ENCODE data around the gene SRD5A1.
A peak's percentile ranks its signal among the peaks of the same experiment; 100 is the strongest.

SRD5A1 gene

GRCh38 chr5:6616632-6617031 is 16.6 kb upstream of the SRD5A1 start:
- H3K4me3 ChIP-seq (ENCODE audit: low read depth in 1 of 5, low read length in 5 of 5) = no peak overlapping the region
- H3K4me1 ChIP-seq (ENCODE audit: control insufficient read depth in 5 of 5, insufficient read depth in 5 of 5, low read length in 5 of 5) = peaks cover 0 to 2% (median 0%) of the 10 kb centered on the region in 5 donors
- H3K27me3 ChIP-seq (ENCODE audit: control insufficient read depth in 5 of 5, insufficient read depth in 4 of 5, low read length in 5 of 5) = no peaks in the 10 kb centered on the region
- no peak overlapping the region for H3K27ac ChIP-seq (ENCODE audit: low read depth, low read length)
- H3K9ac ChIP-seq (ENCODE audit: low read length in 5 of 5) = no peak overlapping the region
- H3K36me3 ChIP-seq (ENCODE audit: control insufficient read depth in 5 of 5, insufficient read depth in 5 of 5, low read length in 5 of 5) = peaks cover 46 to 93% (median 84%) of the 10 kb centered on the region in 5 donors
- no peaks in the 10 kb centered on the region for H3K9me3 ChIP-seq (ENCODE audit: control insufficient read depth in 5 of 5, low read length in 5 of 5)

DNA sequence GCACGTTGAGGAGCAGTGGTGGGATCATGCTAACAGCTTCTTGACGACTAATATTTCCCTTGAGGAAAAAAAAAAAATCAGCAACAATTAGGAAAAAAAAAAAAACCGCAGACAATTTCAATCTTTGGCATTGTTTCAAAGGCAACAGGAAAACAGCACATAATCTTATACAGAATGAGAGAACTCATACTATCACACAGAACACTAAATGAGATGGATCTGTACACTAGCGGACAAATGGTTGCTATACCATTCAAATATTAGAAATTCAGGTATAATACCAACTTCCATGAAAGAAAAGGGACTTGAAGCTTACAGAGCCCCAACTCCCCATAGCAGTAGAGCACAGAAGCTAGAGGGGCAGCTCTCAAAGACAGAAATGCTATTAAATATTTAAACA is 10.0 kb upstream of the SRD5A1 start:
- H3K36me3 ChIP-seq (ENCODE audit: control insufficient read depth in 5 of 5, insufficient read depth in 5 of 5, low read length in 5 of 5) = peaks cover 45 to 82% (median 71%) of the 10 kb centered on the region in 5 donors
- no peak overlapping the region for H3K9ac ChIP-seq (ENCODE audit: low read length in 5 of 5)
- peaks cover 0 to 4% (median 0%) of the 10 kb centered on the region in 5 donors for H3K9me3 ChIP-seq (ENCODE audit: control insufficient read depth in 5 of 5, low read length in 5 of 5)
- no peak overlapping the region for H3K27ac ChIP-seq (ENCODE audit: low read depth, low read length)
- no peaks in the 10 kb centered on the region for H3K4me1 ChIP-seq (ENCODE audit: control insufficient read depth in 5 of 5, insufficient read depth in 5 of 5, low read length in 5 of 5)
- H3K4me3 ChIP-seq (ENCODE audit: low read depth in 1 of 5, low read length in 5 of 5) = no peak overlapping the region
- no peaks in the 10 kb centered on the region for H3K27me3 ChIP-seq (ENCODE audit: control insufficient read depth in 5 of 5, insufficient read depth in 4 of 5, low read length in 5 of 5)

DNA sequence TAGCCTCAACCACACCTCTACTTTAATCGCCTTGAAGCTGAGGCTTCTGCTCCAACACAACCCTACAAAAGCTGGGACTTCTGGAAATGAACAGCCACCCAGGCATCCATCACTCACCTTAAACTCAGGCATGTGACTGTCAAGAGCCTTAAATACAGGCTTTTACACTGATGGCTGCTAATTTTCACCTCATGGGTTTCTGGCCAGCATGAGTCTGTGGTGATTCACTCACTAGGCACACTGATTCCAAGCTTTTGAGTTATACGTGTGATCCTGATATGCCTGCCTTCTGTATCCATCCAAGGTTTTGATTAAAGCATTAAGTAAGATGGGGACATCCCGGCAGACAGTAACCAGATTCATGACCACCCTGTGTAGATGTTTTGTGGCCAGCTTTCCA is 9.3 kb upstream of the SRD5A1 start:
- Histone ChIP-seq H3K4me1 (ENCODE audit: control insufficient read depth in 5 of 5, insufficient read depth in 5 of 5, low read length in 5 of 5) (no peaks in the 10 kb centered on the region), H3K9ac (ENCODE audit: low read length in 5 of 5) (no peak overlapping the region), H3K36me3 (ENCODE audit: control insufficient read depth in 5 of 5, insufficient read depth in 5 of 5, low read length in 5 of 5) (peaks cover 48 to 82% (median 73%) of the 10 kb centered on the region in 5 donors), H3K9me3 (ENCODE audit: control insufficient read depth in 5 of 5, low read length in 5 of 5) (peaks cover 0 to 4% (median 0%) of the 10 kb centered on the region in 5 donors), H3K27ac (ENCODE audit: low read depth, low read length) (no peak overlapping the region), H3K27me3 (ENCODE audit: control insufficient read depth in 5 of 5, insufficient read depth in 4 of 5, low read length in 5 of 5) (no peaks in the 10 kb centered on the region), H3K4me3 (ENCODE audit: low read depth in 1 of 5, low read length in 5 of 5) (no peak overlapping the region)

GRCh38 chr5:6626508-6626907 is 6.7 kb upstream of the SRD5A1 start:
- Histone ChIP-seq H3K4me1 (ENCODE audit: control insufficient read depth in 5 of 5, insufficient read depth in 5 of 5, low read length in 5 of 5) (peaks cover 0 to 5% (median 5%) of the 10 kb centered on the region in 5 donors), H3K4me3 (ENCODE audit: low read depth in 1 of 5, low read length in 5 of 5) (no peak overlapping the region), H3K9me3 (ENCODE audit: control insufficient read depth in 5 of 5, low read length in 5 of 5) (peaks cover 0 to 4% (median 0%) of the 10 kb centered on the region in 5 donors), H3K27me3 (ENCODE audit: control insufficient read depth in 5 of 5, insufficient read depth in 4 of 5, low read length in 5 of 5) (no peaks in the 10 kb centered on the region), H3K36me3 (ENCODE audit: control insufficient read depth in 5 of 5, insufficient read depth in 5 of 5, low read length in 5 of 5) (peaks cover 42 to 79% (median 70%) of the 10 kb centered on the region in 5 donors), H3K27ac (ENCODE audit: low read depth, low read length) (no peak overlapping the region), H3K9ac (ENCODE audit: low read length in 5 of 5) (no peak overlapping the region)

DNA sequence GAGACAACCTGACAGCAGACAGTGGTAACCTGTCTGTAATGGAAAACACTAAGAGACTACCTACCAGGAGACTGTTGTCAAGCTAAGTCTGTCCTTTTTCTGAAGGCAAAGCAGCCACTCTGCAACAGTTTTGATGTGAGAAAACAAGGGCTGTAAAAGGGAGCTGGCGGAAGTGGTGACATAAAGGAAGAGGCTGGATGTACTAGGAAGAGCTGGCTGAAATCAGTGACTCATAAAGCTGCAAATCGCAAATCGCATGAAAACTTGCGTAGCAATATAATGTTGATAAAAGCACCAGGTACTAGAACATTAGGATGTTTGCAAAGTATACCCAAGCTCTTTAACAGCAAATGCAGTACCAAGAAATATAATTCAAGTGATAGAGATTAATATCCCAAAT is 1.8 kb upstream of the SRD5A1 start:
- H3K27me3 ChIP-seq (ENCODE audit: control insufficient read depth in 5 of 5, insufficient read depth in 4 of 5, low read length in 5 of 5) = no peaks in the 10 kb centered on the region
- H3K27ac ChIP-seq (ENCODE audit: low read depth, low read length) = no peak overlapping the region
- no peaks in the 10 kb centered on the region for H3K9me3 ChIP-seq (ENCODE audit: control insufficient read depth in 5 of 5, low read length in 5 of 5)
- peak overlapping the region in 3 of 5 donors; percentile 73 to 96 (median 92) for H3K9ac ChIP-seq (ENCODE audit: low read length in 5 of 5)
- H3K36me3 ChIP-seq (ENCODE audit: control insufficient read depth in 5 of 5, insufficient read depth in 5 of 5, low read length in 5 of 5) = peaks cover 13 to 36% (median 32%) of the 10 kb centered on the region in 5 donors
- peaks cover 3 to 25% (median 20%) of the 10 kb centered on the region in 5 donors for H3K4me1 ChIP-seq (ENCODE audit: control insufficient read depth in 5 of 5, insufficient read depth in 5 of 5, low read length in 5 of 5)
- H3K4me3 ChIP-seq (ENCODE audit: low read depth in 1 of 5, low read length in 5 of 5) = peak overlapping the region in 2 of 5 donors; percentile 19 to 91

- H3K36me3 ChIP-seq (ENCODE audit: control insufficient read depth in 5 of 5, insufficient read depth in 5 of 5, low read length in 5 of 5) = peaks cover 13 to 34% (median 28%) of the 10 kb centered on the region in 5 donors
- no peaks in the 10 kb centered on the region for H3K27me3 ChIP-seq (ENCODE audit: control insufficient read depth in 5 of 5, insufficient read depth in 4 of 5, low read length in 5 of 5)
- H3K4me3 ChIP-seq (ENCODE audit: low read depth in 1 of 5, low read length in 5 of 5) = peak overlapping the region; percentile 83 to 91 (median 87)
- H3K4me1 ChIP-seq (ENCODE audit: control insufficient read depth in 5 of 5, insufficient read depth in 5 of 5, low read length in 5 of 5) = peaks cover 3 to 25% (median 20%) of the 10 kb centered on the region in 5 donors
- H3K9ac ChIP-seq (ENCODE audit: low read length in 5 of 5) = peak overlapping the region; percentile 73 to 96 (median 92)
- peak overlapping the region; percentile 93 for H3K27ac ChIP-seq (ENCODE audit: low read depth, low read length)
- no peaks in the 10 kb centered on the region for H3K9me3 ChIP-seq (ENCODE audit: control insufficient read depth in 5 of 5, low read length in 5 of 5)
Measured at GRCh38 chr5:6632324-6632887, 834 bp upstream of the SRD5A1 start.

DNA sequence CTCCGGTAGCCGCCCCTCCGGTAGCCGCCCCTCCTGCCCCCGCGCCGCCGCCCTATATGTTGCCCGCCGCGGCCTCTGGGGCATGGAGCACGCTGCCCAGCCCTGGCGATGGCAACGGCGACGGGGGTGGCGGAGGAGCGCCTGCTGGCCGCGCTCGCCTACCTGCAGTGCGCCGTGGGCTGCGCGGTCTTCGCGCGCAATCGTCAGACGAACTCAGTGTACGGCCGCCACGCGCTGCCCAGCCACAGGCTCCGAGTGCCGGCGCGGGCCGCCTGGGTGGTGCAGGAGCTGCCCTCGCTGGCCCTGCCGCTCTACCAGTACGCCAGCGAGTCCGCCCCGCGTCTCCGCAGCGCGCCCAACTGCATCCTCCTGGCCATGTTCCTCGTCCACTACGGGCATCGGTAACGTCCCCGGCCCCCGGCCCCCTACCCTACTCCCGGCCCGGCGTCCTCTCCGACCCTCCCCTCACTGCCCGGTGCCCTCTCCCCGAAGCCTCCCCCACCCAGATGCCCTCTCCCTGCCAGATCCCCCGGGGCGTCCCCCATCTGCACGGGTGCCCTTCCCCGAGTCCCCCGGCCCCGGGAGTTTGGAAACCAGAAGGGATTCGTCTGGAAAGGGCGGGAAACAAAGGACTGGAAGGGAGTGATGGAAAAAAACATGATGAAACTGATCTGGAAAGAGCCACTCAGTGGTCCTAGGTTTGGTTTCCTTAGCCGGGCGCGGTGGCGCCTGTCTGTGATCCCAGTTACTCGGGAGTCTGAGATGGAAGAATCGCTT is 417 bp downstream of the SRD5A1 start:
- no peaks in the 10 kb centered on the region for H3K9me3 ChIP-seq (ENCODE audit: control insufficient read depth in 5 of 5, low read length in 5 of 5)
- peak overlapping the region; percentile 93 for H3K27ac ChIP-seq (ENCODE audit: low read depth, low read length)
- H3K27me3 ChIP-seq (ENCODE audit: control insufficient read depth in 5 of 5, insufficient read depth in 4 of 5, low read length in 5 of 5) = no peaks in the 10 kb centered on the region
- H3K36me3 ChIP-seq (ENCODE audit: control insufficient read depth in 5 of 5, insufficient read depth in 5 of 5, low read length in 5 of 5) = peaks cover 9 to 27% (median 24%) of the 10 kb centered on the region in 5 donors
- H3K4me1 ChIP-seq (ENCODE audit: control insufficient read depth in 5 of 5, insufficient read depth in 5 of 5, low read length in 5 of 5) = peaks cover 3 to 25% (median 20%) of the 10 kb centered on the region in 5 donors
- peak overlapping the region; percentile 49 to 91 (median 87) for H3K4me3 ChIP-seq (ENCODE audit: low read depth in 1 of 5, low read length in 5 of 5)
- H3K9ac ChIP-seq (ENCODE audit: low read length in 5 of 5) = peak overlapping the region in 4 of 5 donors; percentile 44 to 92 (median 66)

DNA sequence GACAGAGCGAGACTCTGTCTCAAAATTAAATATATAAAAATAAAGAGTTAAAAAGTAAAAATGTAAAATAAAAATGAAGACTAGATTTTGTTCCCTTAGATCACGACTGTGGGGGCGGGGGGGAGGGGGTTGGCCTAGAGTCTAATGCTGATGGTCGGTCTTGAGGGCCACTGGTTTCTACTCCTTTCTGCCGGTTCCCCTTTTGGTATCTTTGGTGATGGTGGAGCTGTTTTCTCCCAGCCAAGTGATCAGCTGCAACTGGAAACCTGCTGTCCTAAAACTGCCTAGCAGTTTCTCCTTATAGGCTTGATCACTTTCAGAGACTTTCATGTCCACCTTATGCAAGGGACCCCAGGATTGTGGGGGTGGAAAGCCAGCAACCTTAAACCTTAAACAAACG is 1.1 kb downstream of the SRD5A1 start:
- Histone ChIP-seq H3K9me3 (ENCODE audit: control insufficient read depth in 5 of 5, low read length in 5 of 5) (no peaks in the 10 kb centered on the region), H3K27ac (ENCODE audit: low read depth, low read length) (no peak overlapping the region), H3K9ac (ENCODE audit: low read length in 5 of 5) (peak overlapping the region in 2 of 5 donors; percentile 44 to 92), H3K4me1 (ENCODE audit: control insufficient read depth in 5 of 5, insufficient read depth in 5 of 5, low read length in 5 of 5) (peaks cover 3 to 25% (median 20%) of the 10 kb centered on the region in 5 donors), H3K36me3 (ENCODE audit: control insufficient read depth in 5 of 5, insufficient read depth in 5 of 5, low read length in 5 of 5) (peaks cover 5 to 20% (median 17%) of the 10 kb centered on the region in 5 donors), H3K4me3 (ENCODE audit: low read depth in 1 of 5, low read length in 5 of 5) (peak overlapping the region in 4 of 5 donors; percentile 49 to 88 (median 85)), H3K27me3 (ENCODE audit: control insufficient read depth in 5 of 5, insufficient read depth in 4 of 5, low read length in 5 of 5) (no peaks in the 10 kb centered on the region)

DNA sequence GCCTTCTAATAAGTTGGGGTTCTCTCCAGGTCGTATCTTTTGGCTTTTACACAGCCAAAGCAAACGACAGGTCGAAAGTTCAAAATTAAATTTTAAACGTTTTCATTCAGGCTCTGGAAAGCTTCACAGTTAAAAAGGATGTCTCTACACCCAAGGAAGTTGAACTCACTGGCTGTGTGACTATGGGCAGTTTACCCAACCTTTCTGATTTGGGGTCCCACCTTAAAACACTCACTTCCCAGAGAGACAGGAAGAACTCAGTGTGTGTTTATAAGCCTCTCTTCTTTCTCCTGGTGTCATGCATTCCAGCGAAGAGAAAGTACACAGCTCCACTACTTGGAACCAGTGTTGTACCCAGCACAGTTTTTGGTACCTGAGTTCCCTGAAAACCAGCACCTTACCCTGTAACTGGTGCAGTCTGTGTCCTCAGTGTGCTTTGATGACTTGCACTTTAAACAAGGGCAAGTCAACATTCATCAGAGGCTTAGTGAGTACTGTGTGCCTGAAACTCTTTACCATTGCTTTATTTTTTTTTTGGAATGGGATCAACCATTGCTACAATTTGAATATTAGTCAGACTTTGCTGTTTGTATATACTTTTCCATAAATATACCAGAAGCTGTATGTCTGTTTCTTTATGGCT is 1.7 kb downstream of the SRD5A1 start:
- H3K27ac ChIP-seq (ENCODE audit: low read depth, low read length) = no peak overlapping the region
- peaks cover 2 to 14% (median 11%) of the 10 kb centered on the region in 5 donors for H3K36me3 ChIP-seq (ENCODE audit: control insufficient read depth in 5 of 5, insufficient read depth in 5 of 5, low read length in 5 of 5)
- H3K27me3 ChIP-seq (ENCODE audit: control insufficient read depth in 5 of 5, insufficient read depth in 4 of 5, low read length in 5 of 5) = no peaks in the 10 kb centered on the region
- no peaks in the 10 kb centered on the region for H3K9me3 ChIP-seq (ENCODE audit: control insufficient read depth in 5 of 5, low read length in 5 of 5)
- H3K4me3 ChIP-seq (ENCODE audit: low read depth in 1 of 5, low read length in 5 of 5) = no peak overlapping the region
- H3K4me1 ChIP-seq (ENCODE audit: control insufficient read depth in 5 of 5, insufficient read depth in 5 of 5, low read length in 5 of 5) = peaks cover 3 to 25% (median 20%) of the 10 kb centered on the region in 5 donors
- no peak overlapping the region for H3K9ac ChIP-seq (ENCODE audit: low read length in 5 of 5)
